ENCODE results near the gene SLC35G2.
"Not testable (repeated sequence)": the region's sequence is repeated elsewhere in the genome, so short reads cannot be mapped to it uniquely, and the experiment has no call there.

The SLC35G2 gene

GRCh38 chr3:136885357-136886213, 66.7 kb downstream of the SLC35G2 start:
- DNase-seq (ENCODE audit: low read depth, low spot score): no peak

GRCh38 chr3:136889947-136890346, 71.0 kb downstream of the SLC35G2 start:
- no peak for DNase-seq (ENCODE audit: low read depth, low spot score)

GRCh38 chr3:136891934-136892855, 73.3 kb downstream of the SLC35G2 start:
- DNase-seq (ENCODE audit: low read depth, low spot score): no peak

- DNase-seq (ENCODE audit: low read depth, low spot score): no peak
Observed at GRCh38 chr3:136893848-136894443, 75.0 kb downstream of the SLC35G2 start.

GRCh38 chr3:136897171-136897570, 78.2 kb downstream of the SLC35G2 start:
- DNase-seq (ENCODE audit: low read depth, low spot score): not testable (repeated sequence)

GRCh38 chr3:136898549-136898948, 79.6 kb downstream of the SLC35G2 start:
- no peak for DNase-seq (ENCODE audit: low read depth, low spot score)

- no peak for DNase-seq (ENCODE audit: low read depth, low spot score)
Observed at GRCh38 chr3:136898954-136899353, 80.0 kb downstream of the SLC35G2 start.

GRCh38 chr3:136899622-136900158, 80.8 kb downstream of the SLC35G2 start:
- DNase-seq (ENCODE audit: low read depth, low spot score): no peak

GRCh38 chr3:136900694-136901093, 81.8 kb downstream of the SLC35G2 start:
- not testable (repeated sequence) for DNase-seq (ENCODE audit: low read depth, low spot score)

- DNase-seq (ENCODE audit: low read depth, low spot score): no peak
Observed at GRCh38 chr3:136901391-136901790, 82.5 kb downstream of the SLC35G2 start.

GRCh38 chr3:136902530-136902929, 83.6 kb downstream of the SLC35G2 start:
- DNase-seq (ENCODE audit: low read depth, low spot score): not testable (repeated sequence)

GRCh38 chr3:136903899-136904298, 85.0 kb downstream of the SLC35G2 start:
- no peak for DNase-seq (ENCODE audit: low read depth, low spot score)

- no peak for DNase-seq (ENCODE audit: low read depth, low spot score)
Observed at GRCh38 chr3:136904746-136905145, 85.8 kb downstream of the SLC35G2 start.
